ENCODE measurements around the gene FZD7. TPM values are rescaled to one million over a fixed set of nuclear protein-coding genes. Genes with fewer than 3 reads are reported as not detected.

Gene FZD7
- total RNA-seq, 4 donors from 2014 or later, result 6.2 to 14.6 (median 13.3) TPM

DNA sequence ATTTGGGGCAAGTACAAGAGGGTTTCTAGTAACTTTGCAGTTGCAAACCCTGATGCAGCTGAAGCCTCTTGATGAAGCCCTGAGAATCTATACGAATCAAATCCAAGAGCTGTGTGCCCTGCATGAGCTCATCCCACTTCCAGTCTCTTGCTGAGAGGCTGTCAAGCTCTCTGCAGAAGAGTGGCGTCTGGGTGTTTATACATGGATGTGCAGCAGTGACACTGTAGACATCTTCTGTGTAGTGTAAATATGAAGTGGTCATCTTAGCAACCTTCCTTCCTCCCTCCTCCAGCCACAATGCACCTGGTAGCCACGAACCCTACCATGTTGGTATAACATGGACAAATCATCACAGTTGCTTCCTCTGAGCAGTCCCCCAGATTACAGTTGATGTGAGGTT, 21.0 kb downstream of the FZD7 start:
- intact Hi-C loops (cut with DNase I; ENCODE audit: low total_unique reads) (no loop called here), in situ Hi-C loops (cut with MboI; ENCODE audit: low pct_ligation_motif_present in 1 of 4, low pct_unique_long_range_greater_than_20kb in 1 of 4, low sequenced_read_pairs in 3 of 4) (no loop called here)
- TF ChIP-seq POLR2A (IDR thresholded peaks at IDR 0.05) (no peak), POLR2AphosphoS5 (IDR thresholded peaks at IDR 0.05) (no peak), EP300 (IDR thresholded peaks at IDR 0.05; ENCODE audit: low read depth) (no peak)
- TF ChIP-seq, protein P1, sequence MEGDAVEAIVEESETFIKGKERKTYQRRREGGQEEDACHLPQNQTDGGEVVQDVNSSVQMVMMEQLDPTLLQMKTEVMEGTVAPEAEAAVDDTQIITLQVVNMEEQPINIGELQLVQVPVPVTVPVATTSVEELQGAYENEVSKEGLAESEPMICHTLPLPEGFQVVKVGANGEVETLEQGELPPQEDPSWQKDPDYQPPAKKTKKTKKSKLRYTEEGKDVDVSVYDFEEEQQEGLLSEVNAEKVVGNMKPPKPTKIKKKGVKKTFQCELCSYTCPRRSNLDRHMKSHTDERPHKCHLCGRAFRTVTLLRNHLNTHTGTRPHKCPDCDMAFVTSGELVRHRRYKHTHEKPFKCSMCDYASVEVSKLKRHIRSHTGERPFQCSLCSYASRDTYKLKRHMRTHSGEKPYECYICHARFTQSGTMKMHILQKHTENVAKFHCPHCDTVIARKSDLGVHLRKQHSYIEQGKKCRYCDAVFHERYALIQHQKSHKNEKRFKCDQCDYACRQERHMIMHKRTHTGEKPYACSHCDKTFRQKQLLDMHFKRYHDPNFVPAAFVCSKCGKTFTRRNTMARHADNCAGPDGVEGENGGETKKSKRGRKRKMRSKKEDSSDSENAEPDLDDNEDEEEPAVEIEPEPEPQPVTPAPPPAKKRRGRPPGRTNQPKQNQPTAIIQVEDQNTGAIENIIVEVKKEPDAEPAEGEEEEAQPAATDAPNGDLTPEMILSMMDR (IDR thresholded peaks at IDR 0.05), result no peak
- 56 to 60% methylated on average over 1 to 3 of the region's 3 CpGs for WGBS, 2 donors (ENCODE audit: low coverage in 1 of 2)
- DNase-seq, result no peak
- Histone ChIP-seq H3K4me1 (no peaks in the 10 kb centered on the region), H3K36me3 (no peaks in the 10 kb centered on the region), H3K27ac (no peak overlapping the region), H3K4me3 (no peak overlapping the region), H3K9me3 (no peaks in the 10 kb centered on the region), H3K27me3 (no peaks in the 10 kb centered on the region)

DNA sequence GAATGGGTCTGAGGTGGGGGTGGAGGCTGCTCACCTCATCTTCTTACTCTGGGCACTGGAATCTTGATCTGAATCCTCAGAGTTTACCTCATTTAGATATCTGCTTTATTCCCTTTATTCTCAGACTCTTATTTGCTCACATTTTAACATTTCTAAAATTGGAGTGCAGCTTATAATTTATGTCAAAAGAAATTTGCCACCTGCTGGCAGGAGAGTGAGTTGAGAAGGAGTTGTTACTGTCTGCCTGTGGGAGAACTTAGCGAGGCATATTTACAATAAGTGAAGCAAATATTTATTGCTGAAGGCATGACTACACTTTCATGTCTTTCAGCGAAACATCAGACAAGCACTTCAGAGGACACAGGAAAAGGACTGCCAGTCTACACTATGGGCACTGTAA, 23.0 kb downstream of the FZD7 start:
- TF ChIP-seq, protein P1 (IDR thresholded peaks at IDR 0.05), result peak in 3 of 5 experiments; percentile 10 to 18 (median 11)
- no peak for TF ChIP-seq POLR2AphosphoS5 (IDR thresholded peaks at IDR 0.05)
- no peak for TF ChIP-seq EP300 (IDR thresholded peaks at IDR 0.05; ENCODE audit: low read depth)
- WGBS, 2 donors (ENCODE audit: low coverage in 1 of 2), result 31 to 34% methylated on average over 2 of the region's 2 CpGs
- H3K27ac ChIP-seq, result no peak overlapping the region
- DNase-seq, result no peak
- no peaks in the 10 kb centered on the region for H3K27me3 ChIP-seq
- H3K36me3 ChIP-seq, result no peaks in the 10 kb centered on the region
- no peak overlapping the region for H3K4me3 ChIP-seq
- in situ Hi-C loops (cut with MboI; ENCODE audit: low pct_ligation_motif_present in 1 of 4, low pct_unique_long_range_greater_than_20kb in 1 of 4, low sequenced_read_pairs in 3 of 4) (no loop called here), intact Hi-C loops (cut with DNase I; ENCODE audit: low total_unique reads) (no loop called here)
- H3K9me3 ChIP-seq, result no peaks in the 10 kb centered on the region
- no peaks in the 10 kb centered on the region for H3K4me1 ChIP-seq

DNA sequence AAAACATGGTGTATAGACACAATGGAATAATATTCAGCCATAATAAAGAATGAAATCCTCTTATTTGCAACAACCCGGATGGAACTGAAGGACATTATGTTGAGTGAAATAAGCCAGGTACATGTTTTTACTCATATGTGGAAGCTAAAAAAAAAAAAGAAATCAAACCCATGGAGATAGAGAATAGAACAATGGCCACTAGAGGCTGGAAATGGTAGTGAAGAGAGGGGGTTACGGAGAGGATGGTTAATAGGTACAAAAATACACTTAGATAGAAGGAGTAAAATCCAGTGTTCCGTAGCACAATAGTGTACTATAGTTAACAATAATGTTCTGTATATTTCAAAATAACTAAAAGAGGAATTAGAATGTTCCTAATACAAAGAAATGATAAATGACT, 26.6 kb downstream of the FZD7 start:
- intact Hi-C loops (cut with DNase I; ENCODE audit: low total_unique reads) (no loop called here), in situ Hi-C loops (cut with MboI; ENCODE audit: low pct_ligation_motif_present in 1 of 4, low pct_unique_long_range_greater_than_20kb in 1 of 4, low sequenced_read_pairs in 3 of 4) (no loop called here)

DNA sequence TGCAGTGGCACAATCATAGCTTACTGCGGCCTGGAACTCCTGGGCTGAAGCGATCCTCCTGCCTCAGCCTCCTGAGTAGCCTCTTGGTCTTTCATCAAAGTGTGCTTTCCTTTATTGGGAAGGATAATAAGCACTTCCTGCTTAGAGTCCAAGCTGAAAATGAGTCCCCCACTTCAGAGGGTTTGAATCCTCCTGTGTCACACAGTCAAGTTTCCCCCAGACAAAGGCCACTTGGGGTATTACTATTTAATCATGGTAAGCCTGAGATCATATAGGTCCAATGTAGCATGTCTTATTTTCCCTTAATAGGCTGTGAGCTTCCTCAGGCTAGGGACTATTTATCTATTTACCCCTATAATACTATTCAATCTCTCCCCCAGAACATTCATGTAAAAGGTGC, 28.0 kb downstream of the FZD7 start:
- Histone ChIP-seq H3K36me3 (no peaks in the 10 kb centered on the region), H3K27me3 (no peaks in the 10 kb centered on the region), H3K9me3 (no peaks in the 10 kb centered on the region), H3K4me1 (peaks cover 4 to 13% (median 8%) of the 10 kb centered on the region in 4 donors), H3K4me3 (no peak overlapping the region), H3K27ac (no peak overlapping the region)
- TF ChIP-seq POLR2AphosphoS5 (IDR thresholded peaks at IDR 0.05), result no peak
- no peak for TF ChIP-seq POLR2A (IDR thresholded peaks at IDR 0.05)
- TF ChIP-seq, protein P1 (IDR thresholded peaks at IDR 0.05), result no peak
- no peak for TF ChIP-seq EP300 (IDR thresholded peaks at IDR 0.05; ENCODE audit: low read depth)
- in situ Hi-C loops (cut with MboI; ENCODE audit: low pct_ligation_motif_present in 1 of 4, low pct_unique_long_range_greater_than_20kb in 1 of 4, low sequenced_read_pairs in 3 of 4) (no loop called here), intact Hi-C loops (cut with DNase I; ENCODE audit: low total_unique reads) (no loop called here)
- WGBS, 2 donors (ENCODE audit: low coverage in 1 of 2), result 93% methylated on average over 2 of the region's 2 CpGs; no CpG with 5 or more reads in 1 of the 2 donors
- no peak for DNase-seq

More for the DNA sequence above, 26.6 kb downstream of the FZD7 start:
- Histone ChIP-seq H3K9me3 (no peaks in the 10 kb centered on the region), H3K4me1 (peaks cover 4 to 13% (median 8%) of the 10 kb centered on the region in 4 donors), H3K4me3 (no peak overlapping the region), H3K27me3 (no peaks in the 10 kb centered on the region), H3K36me3 (no peaks in the 10 kb centered on the region), H3K27ac (no peak overlapping the region)
- TF ChIP-seq EP300 (IDR thresholded peaks at IDR 0.05; ENCODE audit: low read depth) (no peak), POLR2AphosphoS5 (IDR thresholded peaks at IDR 0.05) (no peak), POLR2A (IDR thresholded peaks at IDR 0.05) (no peak)
- TF ChIP-seq, protein P1 (IDR thresholded peaks at IDR 0.05), result peak in 2 of 5 experiments; percentile 17 to 23
- WGBS, 2 donors (ENCODE audit: low coverage in 1 of 2), result 78 to 92% methylated on average over 3 of the region's 3 CpGs
- no peak for DNase-seq
